Measurements from ENCODE around the gene SIAH3. TPM values are rescaled to one million over a fixed set of nuclear protein-coding genes. Genes with fewer than 3 reads are reported as not detected.

Gene SIAH3
- total and polyA plus RNA-seq, 9 of the 15 experiments (the other 6 are each of a cell fraction or from before 2014, with no cell fraction given): not detected

GRCh38 chr13:45747071-45747470 lies 104.5 kb downstream of the SIAH3 start:
- ATAC-seq: no peak
- no peak overlapping the region for H2AFZ ChIP-seq (ENCODE audit: low read depth, low read length)
- no peak overlapping the region for H3K4me2 ChIP-seq (ENCODE audit: insufficient read depth, low read length)
- intact Hi-C loops (cut with micrococcal nuclease) (no loop called here), in situ Hi-C loops (cut with MboI) (no loop called here)
- FAIRE-seq: no peak
- H3K9me3 ChIP-seq (replicated peaks; ENCODE audit: control insufficient read depth, insufficient read depth, low read depth, low read length): no peaks in the 10 kb centered on the region
- H3K4me1 ChIP-seq (replicated peaks in 1 of 2; ENCODE audit: control insufficient read depth in 2 of 2, insufficient read depth in 2 of 2, low read length in 2 of 2): no peaks in the 10 kb centered on the region
- WGBS (ENCODE audit: insufficient coverage, low coverage, missing lambda C conversion rate): 5% methylated on average over 2 of the region's 2 CpGs
- H3K27ac ChIP-seq (ENCODE audit: extremely low read depth, low read depth, low read length): no peak overlapping the region
- H3K79me2 ChIP-seq (ENCODE audit: control insufficient read depth, insufficient read depth, low read length): no peaks in the 10 kb centered on the region
- H3K27me3 ChIP-seq (ENCODE audit: control insufficient read depth in 2 of 2, insufficient read depth in 2 of 2, low read length in 2 of 2): peaks cover 0 to 15% of the 10 kb centered on the region in 2 experiments; a peak in 3 of 5 replicates
- ChIA-PET POLR2A (no interaction called here), CTCF (ENCODE audit: low intra/inter-chr PET ratio) (no interaction called here)
- TF ChIP-seq THRA (IDR thresholded peaks at IDR 0.05): no peak
- no peak for TF ChIP-seq HCFC1 (IDR thresholded peaks at IDR 0.05; ENCODE audit: low read depth, low read length)
- no peak for TF ChIP-seq ZNF184 (CRISPR knock-in tag; IDR thresholded peaks at IDR 0.05)
- no peak for TF ChIP-seq ZBED1 (IDR thresholded peaks at IDR 0.05)
- no peak for TF ChIP-seq TAF7 (tag; IDR thresholded peaks at IDR 0.05)
- no peak for TF ChIP-seq TCF7 (IDR thresholded peaks at IDR 0.05; ENCODE audit: borderline replicate concordance)
- TF ChIP-seq MEF2A (IDR thresholded peaks at IDR 0.05; ENCODE audit: control insufficient read depth, low read depth, low read length): no peak
- TF ChIP-seq ZC3H11A (IDR thresholded peaks at IDR 0.05; ENCODE audit: low read depth, low read length): no peak
- TF ChIP-seq SIRT6 (IDR thresholded peaks at IDR 0.05; ENCODE audit: low read depth, low read length): no peak
- no peak for TF ChIP-seq NR2F6 (CRISPR knock-in tag; IDR thresholded peaks at IDR 0.05)
- TF ChIP-seq NFIX (CRISPR knock-in tag; IDR thresholded peaks at IDR 0.05; ENCODE audit: low read depth): no peak
- no peak for TF ChIP-seq BRD9 (IDR thresholded peaks at IDR 0.05; ENCODE audit: low read depth, partially characterized antibody)
- TF ChIP-seq ZNF449 (CRISPR knock-in tag; IDR thresholded peaks at IDR 0.05): no peak
- no peak for TF ChIP-seq MTA1 (IDR thresholded peaks at IDR 0.05; ENCODE audit: borderline replicate concordance)
- no peak for TF ChIP-seq KDM1A (IDR thresholded peaks at IDR 0.05)
- no TSS peak for BruUV-seq (replicated peaks)
- H3K9me1 ChIP-seq (ENCODE audit: control insufficient read depth, insufficient read depth, low read length): no peaks in the 10 kb centered on the region
- H3K4me3 ChIP-seq: no peak overlapping the region
- no peaks in the 10 kb centered on the region for H4K20me1 ChIP-seq (replicated peaks; ENCODE audit: control insufficient read depth, insufficient read depth, low read length)
- no peak for DNase-seq (ENCODE audit: extremely low read depth in 1 of 4, low spot score in 3 of 4)
- H3K36me3 ChIP-seq (ENCODE audit: control insufficient read depth, insufficient read depth, low read length): no peaks in the 10 kb centered on the region
- no peak overlapping the region for H3K9ac ChIP-seq (ENCODE audit: insufficient read depth in 1 of 2, low read depth in 2 of 2, low read length in 2 of 2)
